H1 (cell line): ENCODE data around the gene OPHN1. TPM values are rescaled to one million over a fixed set of nuclear protein-coding genes. Genes with fewer than 3 reads are reported as not detected.

ENCODE experiments used
- CHD1 ChIP-seq: IDR thresholded peaks from 2 replicates; pipeline ENCODE4 v1.6.1; 2012; ENCODE audit warnings: low read depth, low read length, improper control_type of control experiment
- EGR1 ChIP-seq: IDR thresholded peaks from 2 replicates; pipeline ENCODE4 v1.6.1; 2011; ENCODE audit warnings: low read depth, low read length, borderline replicate concordance
- SP4 ChIP-seq: IDR thresholded peaks from 2 replicates; pipeline ENCODE4 v1.6.1; 2012; ENCODE audit warnings: low read length, inconsistent platforms
- SRF ChIP-seq: IDR thresholded peaks from 2 replicates; pipeline ENCODE4 v1.6.1; 2011; ENCODE audit warnings: mild to moderate bottlenecking, low read depth, low read length, moderate library complexity
- YY1 ChIP-seq: IDR thresholded peaks from 2 replicates; pipeline ENCODE4 v1.6.1; 2011; ENCODE audit warnings: low read depth, mild to moderate bottlenecking, low read length
- polyA plus RNA-seq, 7 experiments: library from polyadenylated mRNA; depleted of rRNA in 3 of 7; stranded (reverse) in 5 of 7; unstranded in 2 of 7; fragments of >200 nt in 5 of 7; fragments of 200-250 nt in 2 of 7; gene quantifications; 1 replicate in 5 of 7; 2 replicates in 1 of 7; 4 replicates in 1 of 7; pipeline versions ENCODE4 v1.2.1 to v1.2.3, GENCODE V29; 2011 to 2013; ENCODE audit warnings: missing spikeins in 2 of 7, mixed read lengths in 2 of 7
- total RNA-seq: library from RNA; stranded (reverse); fragmentation: NEBNext Ultra II Directional; extraction: Animal tissue kit (Norgen Biotek cat#: 25700); gene quantifications from 2 replicates; pipeline ENCODE4 v1.2.1, GENCODE V29; 2021
- TF ChIP-seq, protein P1 (sequence below), 3 experiments: IDR thresholded peaks; 1 replicate in 2 of 3; 2 replicates in 1 of 3; pipeline versions ENCODE4 v1.5.1 to v1.6.1; 2011; ENCODE audit warnings: low read length in 3 of 3, mild to moderate bottlenecking in 3 of 3, inconsistent platforms in 2 of 3, low read depth in 1 of 3, moderate library complexity in 1 of 3; ENCODE audit not compliant: insufficient read depth in 1 of 3; ENCODE audit errors: control extremely low read depth in 1 of 3

Gene OPHN1
- total and polyA plus RNA-seq, 2 of the 8 experiments (the other 6 are each of a cell fraction or from before 2014, with no cell fraction given), result 1.2 to 3.5 TPM

DNA sequence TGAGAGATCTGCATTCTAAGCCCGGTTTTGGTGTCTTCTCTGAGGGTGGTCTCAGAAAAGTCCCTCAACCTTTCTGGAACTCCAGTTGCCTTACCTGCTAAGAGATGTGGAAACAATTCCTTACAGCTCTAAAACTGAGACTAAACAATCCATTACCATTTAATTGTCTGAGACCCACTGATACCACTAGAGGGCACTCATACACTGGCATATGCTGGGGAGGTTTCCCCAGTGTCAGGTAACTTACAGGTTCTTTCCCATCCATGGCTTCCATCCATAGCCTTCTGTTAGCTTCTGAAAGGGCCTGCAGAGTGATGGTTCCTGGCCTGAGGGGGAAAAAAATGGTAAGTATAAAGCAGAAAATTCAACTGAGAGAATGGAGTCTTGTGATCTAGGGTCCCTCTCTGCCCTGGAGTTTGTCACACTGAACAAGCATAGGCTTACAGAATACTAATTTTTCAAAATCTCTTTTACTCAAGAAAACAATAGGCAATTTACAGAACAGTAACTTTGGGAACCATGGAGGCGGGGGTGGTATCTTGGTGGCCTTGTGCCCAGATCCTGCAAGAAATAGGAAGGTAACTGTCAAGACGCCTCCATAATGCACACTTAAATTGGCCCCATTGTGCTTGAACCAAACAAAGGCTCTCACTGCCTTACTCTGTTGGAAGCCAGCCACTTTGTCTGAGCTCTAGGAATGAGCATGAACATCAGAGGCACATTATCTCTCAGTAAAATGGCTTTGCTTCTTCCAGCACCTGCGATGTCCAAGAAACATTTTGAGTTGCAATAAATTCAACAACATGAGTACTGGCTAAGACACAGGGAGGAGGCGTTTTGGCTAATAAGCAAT is 236.1 kb downstream of the OPHN1 start (continued):
- TF ChIP-seq, protein P1, sequence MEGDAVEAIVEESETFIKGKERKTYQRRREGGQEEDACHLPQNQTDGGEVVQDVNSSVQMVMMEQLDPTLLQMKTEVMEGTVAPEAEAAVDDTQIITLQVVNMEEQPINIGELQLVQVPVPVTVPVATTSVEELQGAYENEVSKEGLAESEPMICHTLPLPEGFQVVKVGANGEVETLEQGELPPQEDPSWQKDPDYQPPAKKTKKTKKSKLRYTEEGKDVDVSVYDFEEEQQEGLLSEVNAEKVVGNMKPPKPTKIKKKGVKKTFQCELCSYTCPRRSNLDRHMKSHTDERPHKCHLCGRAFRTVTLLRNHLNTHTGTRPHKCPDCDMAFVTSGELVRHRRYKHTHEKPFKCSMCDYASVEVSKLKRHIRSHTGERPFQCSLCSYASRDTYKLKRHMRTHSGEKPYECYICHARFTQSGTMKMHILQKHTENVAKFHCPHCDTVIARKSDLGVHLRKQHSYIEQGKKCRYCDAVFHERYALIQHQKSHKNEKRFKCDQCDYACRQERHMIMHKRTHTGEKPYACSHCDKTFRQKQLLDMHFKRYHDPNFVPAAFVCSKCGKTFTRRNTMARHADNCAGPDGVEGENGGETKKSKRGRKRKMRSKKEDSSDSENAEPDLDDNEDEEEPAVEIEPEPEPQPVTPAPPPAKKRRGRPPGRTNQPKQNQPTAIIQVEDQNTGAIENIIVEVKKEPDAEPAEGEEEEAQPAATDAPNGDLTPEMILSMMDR (IDR thresholded peaks at IDR 0.05; ENCODE audit: control extremely low read depth in 1 of 3, insufficient read depth in 1 of 3, low read depth in 1 of 3, low read length in 3 of 3), result peak in 2 of 3 experiments; percentile 66; a peak in 3 of 4 replicates
- 0 out of 2 replicates have a peak, but pooled peaks have one; percentile 35 for TF ChIP-seq YY1
- no peak for TF ChIP-seq EGR1
- no peak for TF ChIP-seq CHD1
- TF ChIP-seq SP4, result no peak
- no peak for TF ChIP-seq SRF
